ENCODE data around the gene TMED1. TPM values are rescaled to one million over a fixed set of nuclear protein-coding genes. Genes with fewer than 3 reads are reported as not detected.

Gene TMED1
- total RNA-seq, 1 donor = 43.1 TPM

- peaks cover 40% of the 10 kb centered on the region for H3K4me1 ChIP-seq (ENCODE audit: insufficient read depth, low read length)
- TF ChIP-seq CTCF (IDR thresholded peaks at IDR 0.05; ENCODE audit: extremely low read depth, low read depth, low read length) = no peak
- H3K27me3 ChIP-seq (ENCODE audit: insufficient read depth, low read length) = no peaks in the 10 kb centered on the region
- peak overlapping the region; percentile 44 for H3K4me2 ChIP-seq (ENCODE audit: insufficient read depth, low read length)
- H2AFZ ChIP-seq (ENCODE audit: low read length) = no peak overlapping the region
- no peaks in the 10 kb centered on the region for H3K9me3 ChIP-seq (ENCODE audit: low read depth, low read length)
- peaks cover 39% of the 10 kb centered on the region for H3K79me2 ChIP-seq (ENCODE audit: insufficient read depth, low read length)
- DNase-seq (ENCODE audit: insufficient read length, low spot score, missing footprints) = peak; percentile 98
- H3K36me3 ChIP-seq (ENCODE audit: insufficient read depth, low read length) = peaks cover 59% of the 10 kb centered on the region
- H4K20me1 ChIP-seq (ENCODE audit: insufficient read depth, low read length) = peaks cover 12% of the 10 kb centered on the region
- peak overlapping the region; percentile 97 for H3K27ac ChIP-seq (ENCODE audit: low read depth, low read length)
- peak overlapping the region; percentile 15 for H3K4me3 ChIP-seq (ENCODE audit: insufficient read depth, low read length)
These were observed 23.1 kb downstream of the TMED1 start for GRCh38 chr19:10812902-10813404.

GRCh38 chr19:10812196-10812595, 23.8 kb downstream of the TMED1 start:
- peaks cover 37% of the 10 kb centered on the region for H3K79me2 ChIP-seq (ENCODE audit: insufficient read depth, low read length)
- peaks cover 38% of the 10 kb centered on the region for H3K4me1 ChIP-seq (ENCODE audit: insufficient read depth, low read length)
- no peaks in the 10 kb centered on the region for H3K9me3 ChIP-seq (ENCODE audit: low read depth, low read length)
- TF ChIP-seq CTCF (IDR thresholded peaks at IDR 0.05; ENCODE audit: extremely low read depth, low read depth, low read length) = no peak
- no peak overlapping the region for H3K4me3 ChIP-seq (ENCODE audit: insufficient read depth, low read length)
- peaks cover 12% of the 10 kb centered on the region for H4K20me1 ChIP-seq (ENCODE audit: insufficient read depth, low read length)
- peaks cover 59% of the 10 kb centered on the region for H3K36me3 ChIP-seq (ENCODE audit: insufficient read depth, low read length)
- no peak overlapping the region for H3K4me2 ChIP-seq (ENCODE audit: insufficient read depth, low read length)
- H3K27ac ChIP-seq (ENCODE audit: low read depth, low read length) = peak overlapping the region; percentile 53
- H2AFZ ChIP-seq (ENCODE audit: low read length) = no peak overlapping the region
- no peak for DNase-seq (ENCODE audit: insufficient read length, low spot score, missing footprints)
- H3K27me3 ChIP-seq (ENCODE audit: insufficient read depth, low read length) = no peaks in the 10 kb centered on the region

- H3K27ac ChIP-seq (ENCODE audit: low read depth, low read length) = peak overlapping the region; percentile 53
- peak; percentile 59 for DNase-seq (ENCODE audit: insufficient read length, low spot score, missing footprints)
- no peak overlapping the region for H2AFZ ChIP-seq (ENCODE audit: low read length)
- peaks cover 12% of the 10 kb centered on the region for H4K20me1 ChIP-seq (ENCODE audit: insufficient read depth, low read length)
- peaks cover 57% of the 10 kb centered on the region for H3K36me3 ChIP-seq (ENCODE audit: insufficient read depth, low read length)
- no peaks in the 10 kb centered on the region for H3K27me3 ChIP-seq (ENCODE audit: insufficient read depth, low read length)
- peaks cover 36% of the 10 kb centered on the region for H3K4me1 ChIP-seq (ENCODE audit: insufficient read depth, low read length)
- H3K4me2 ChIP-seq (ENCODE audit: insufficient read depth, low read length) = no peak overlapping the region
- H3K4me3 ChIP-seq (ENCODE audit: insufficient read depth, low read length) = no peak overlapping the region
- TF ChIP-seq CTCF (IDR thresholded peaks at IDR 0.05; ENCODE audit: extremely low read depth, low read depth, low read length) = no peak
- H3K9me3 ChIP-seq (ENCODE audit: low read depth, low read length) = no peaks in the 10 kb centered on the region
- peaks cover 30% of the 10 kb centered on the region for H3K79me2 ChIP-seq (ENCODE audit: insufficient read depth, low read length)
These were observed 24.5 kb downstream of the TMED1 start for GRCh38 chr19:10811391-10812111.

- Histone ChIP-seq H3K9me3 (ENCODE audit: low read depth, low read length) (no peaks in the 10 kb centered on the region), H2AFZ (ENCODE audit: low read length) (no peak overlapping the region)
These were observed 26.2 kb downstream of the TMED1 start for GRCh38 chr19:10809651-10810285.

More at GRCh38 chr19:10809651-10810285, 26.2 kb downstream of the TMED1 start:
- Histone ChIP-seq H3K79me2 (ENCODE audit: insufficient read depth, low read length) (peaks cover 12% of the 10 kb centered on the region), H3K27me3 (ENCODE audit: insufficient read depth, low read length) (no peaks in the 10 kb centered on the region), H4K20me1 (ENCODE audit: insufficient read depth, low read length) (peaks cover 3% of the 10 kb centered on the region), H3K27ac (ENCODE audit: low read depth, low read length) (no peak overlapping the region), H3K36me3 (ENCODE audit: insufficient read depth, low read length) (peaks cover 58% of the 10 kb centered on the region), H3K4me3 (ENCODE audit: insufficient read depth, low read length) (no peak overlapping the region), H3K4me1 (ENCODE audit: insufficient read depth, low read length) (peaks cover 18% of the 10 kb centered on the region), H3K4me2 (ENCODE audit: insufficient read depth, low read length) (no peak overlapping the region)
- no peak for DNase-seq (ENCODE audit: insufficient read length, low spot score, missing footprints)
- no peak for TF ChIP-seq CTCF (IDR thresholded peaks at IDR 0.05; ENCODE audit: extremely low read depth, low read depth, low read length)
